Measurements from ENCODE around the gene ZDHHC24. TPM values are rescaled to one million over a fixed set of nuclear protein-coding genes. Genes with fewer than 3 reads are reported as not detected.

The ZDHHC24 gene
- total RNA-seq, 1 donor from 2014 or later = 18.0 TPM

DNA sequence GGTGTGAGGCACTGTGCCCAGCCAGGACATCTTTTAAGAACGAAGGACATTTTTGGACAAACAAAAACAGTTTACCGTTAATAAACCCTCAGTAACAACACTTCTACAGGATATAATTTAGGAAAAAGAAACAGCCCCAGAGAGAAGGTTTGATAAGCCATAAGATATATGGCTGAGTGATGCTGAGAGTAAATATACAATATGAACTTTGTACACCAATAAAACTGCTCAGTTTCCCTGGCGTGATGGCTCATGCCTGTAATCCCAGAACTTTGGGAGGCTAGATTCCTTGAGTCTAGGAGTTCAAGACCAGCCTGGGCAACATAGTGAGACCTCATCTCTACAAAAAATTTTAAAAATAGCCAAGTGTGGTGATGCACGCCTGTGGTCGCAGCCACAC lies 47.3 kb downstream of the ZDHHC24 start:
- Histone ChIP-seq H3K4me3 (no peak overlapping the region), H3K27me3 (no peaks in the 10 kb centered on the region), H3K27ac (no peak overlapping the region), H3K9me3 (no peaks in the 10 kb centered on the region), H3K4me1 (no peaks in the 10 kb centered on the region), H3K36me3 (peaks cover 21 to 30% of the 10 kb centered on the region in 2 donors)
- no peak for TF ChIP-seq CTCF (IDR thresholded peaks at IDR 0.05)
- intact Hi-C loops (cut with DNase I) = no loop called here
- no peak for DNase-seq (ENCODE audit: low spot score in 2 of 2)

DNA sequence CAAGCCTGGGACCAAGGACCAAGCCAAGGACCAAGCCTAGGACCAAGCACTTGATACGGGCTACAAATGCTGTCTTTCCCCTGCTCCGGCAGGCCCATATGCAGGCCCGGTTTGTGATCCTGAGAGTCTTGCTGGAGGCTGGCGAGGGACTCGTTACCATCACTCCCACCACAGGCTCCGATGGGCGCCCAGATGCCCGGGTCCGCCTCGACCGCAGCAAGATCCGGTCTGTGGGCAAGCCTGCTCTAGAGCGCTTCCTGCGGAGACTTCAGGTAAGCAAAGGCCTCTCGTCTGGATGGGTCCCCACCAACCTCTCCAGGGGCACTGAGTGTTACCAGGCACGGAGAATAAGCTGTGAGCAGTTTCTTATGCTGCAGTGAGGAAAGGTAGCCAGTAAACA lies 48.6 kb downstream of the ZDHHC24 start:
- Histone ChIP-seq H3K36me3 (peaks cover 34 to 41% of the 10 kb centered on the region in 2 donors), H3K4me3 (no peak overlapping the region), H3K27me3 (no peaks in the 10 kb centered on the region), H3K27ac (no peak overlapping the region), H3K9me3 (no peaks in the 10 kb centered on the region), H3K4me1 (no peaks in the 10 kb centered on the region)
- no peak for DNase-seq (ENCODE audit: low spot score in 2 of 2)
- intact Hi-C loops (cut with DNase I) = no loop called here
- no peak for TF ChIP-seq CTCF (IDR thresholded peaks at IDR 0.05)

DNA sequence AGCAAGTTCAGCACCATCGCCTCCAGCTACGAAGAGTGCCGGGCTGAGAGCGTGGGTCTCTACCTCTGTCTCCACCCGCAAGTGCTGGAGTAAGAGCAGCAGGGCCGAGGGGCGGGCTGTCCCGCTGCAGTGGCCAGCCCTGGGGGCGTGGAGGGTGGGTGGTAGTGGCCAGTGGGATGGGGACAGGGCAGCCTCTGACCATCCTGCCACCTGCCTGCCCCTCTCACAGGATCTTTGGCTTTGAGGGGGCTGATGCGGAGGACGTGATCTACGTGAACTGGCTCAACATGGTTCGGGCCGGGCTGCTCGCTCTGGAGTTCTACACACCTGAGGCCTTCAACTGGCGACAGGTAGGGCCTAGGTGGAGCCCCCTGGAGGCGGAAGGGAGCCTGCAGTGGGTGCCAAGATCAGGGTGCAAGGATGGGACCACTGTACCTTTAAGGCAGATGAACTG lies 50.4 kb downstream of the ZDHHC24 start:
- H3K27me3 ChIP-seq = no peaks in the 10 kb centered on the region
- H3K4me3 ChIP-seq = no peak overlapping the region
- H3K9me3 ChIP-seq = no peaks in the 10 kb centered on the region
- no peak for DNase-seq (ENCODE audit: low spot score in 2 of 2)
- no peak overlapping the region for H3K27ac ChIP-seq
- H3K36me3 ChIP-seq = peaks cover 41 to 52% of the 10 kb centered on the region in 2 donors
- no peak for TF ChIP-seq CTCF (IDR thresholded peaks at IDR 0.05)
- intact Hi-C loops (cut with DNase I) = no loop called here
- H3K4me1 ChIP-seq = no peaks in the 10 kb centered on the region

GRCh38 chr11:66494935-66495334 lies 50.9 kb downstream of the ZDHHC24 start:
- Histone ChIP-seq H3K4me3 (no peak overlapping the region), H3K9me3 (no peaks in the 10 kb centered on the region), H3K36me3 (peaks cover 36 to 52% of the 10 kb centered on the region in 2 donors), H3K27ac (no peak overlapping the region), H3K4me1 (no peaks in the 10 kb centered on the region), H3K27me3 (no peaks in the 10 kb centered on the region)
- TF ChIP-seq CTCF (IDR thresholded peaks at IDR 0.05) = no peak
- intact Hi-C loops (cut with DNase I) = no loop called here
- no peak for DNase-seq (ENCODE audit: low spot score in 2 of 2)

DNA sequence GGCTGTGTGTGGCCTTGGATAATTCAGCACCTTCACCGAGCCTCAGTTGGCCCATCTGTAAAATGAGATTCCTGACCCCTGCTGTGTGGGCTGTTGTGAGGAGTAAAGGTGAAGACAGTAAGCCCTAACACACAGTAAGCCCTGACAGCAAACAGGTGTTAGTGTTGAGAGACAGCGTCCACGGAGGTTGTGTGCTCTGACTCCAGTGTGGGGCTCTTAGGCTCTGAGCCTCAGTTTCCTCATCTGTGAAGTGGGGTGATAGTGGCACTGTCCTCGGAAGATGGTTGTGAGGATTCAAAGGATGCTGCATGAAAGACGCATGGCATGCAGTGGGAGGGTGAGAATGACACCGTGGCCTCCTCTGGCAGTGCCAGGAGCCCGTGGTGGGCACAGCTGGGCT lies 51.4 kb downstream of the ZDHHC24 start:
- DNase-seq (ENCODE audit: low spot score in 2 of 2) = no peak
- intact Hi-C loops (cut with DNase I) = no loop called here
- TF ChIP-seq CTCF (IDR thresholded peaks at IDR 0.05) = no peak
- no peak overlapping the region for H3K27ac ChIP-seq
- H3K4me1 ChIP-seq = no peaks in the 10 kb centered on the region
- no peaks in the 10 kb centered on the region for H3K9me3 ChIP-seq
- peaks cover 36 to 52% of the 10 kb centered on the region in 2 donors for H3K36me3 ChIP-seq
- no peak overlapping the region for H3K4me3 ChIP-seq
- no peaks in the 10 kb centered on the region for H3K27me3 ChIP-seq

DNA sequence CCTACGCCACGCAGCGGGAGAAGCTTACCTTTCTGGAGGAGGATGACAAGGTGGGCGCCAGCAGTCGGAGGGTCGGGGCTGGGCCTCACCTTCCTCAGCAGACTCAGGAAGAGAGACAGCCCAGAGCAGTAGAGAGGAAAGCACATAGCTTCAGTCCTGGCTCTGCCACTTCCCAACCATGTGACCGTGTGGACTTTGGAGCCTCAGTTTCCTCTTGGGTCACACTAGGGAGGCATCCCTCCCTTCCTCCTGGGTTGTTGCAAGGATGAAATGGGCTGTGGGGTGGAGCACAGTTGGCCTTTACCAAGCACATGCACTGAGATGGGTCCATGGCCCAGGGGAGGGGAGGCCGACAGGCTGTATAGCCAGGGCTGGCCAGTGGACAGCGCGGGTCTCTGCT lies 52.7 kb downstream of the ZDHHC24 start:
- no peak for TF ChIP-seq CTCF (IDR thresholded peaks at IDR 0.05)
- H3K36me3 ChIP-seq = peaks cover 39 to 53% of the 10 kb centered on the region in 2 donors

More for the DNA sequence above, 52.7 kb downstream of the ZDHHC24 start:
- no peaks in the 10 kb centered on the region for H3K9me3 ChIP-seq
- H3K4me1 ChIP-seq = no peaks in the 10 kb centered on the region
- no peak overlapping the region for H3K27ac ChIP-seq
- no peaks in the 10 kb centered on the region for H3K27me3 ChIP-seq
- H3K4me3 ChIP-seq = no peak overlapping the region
- DNase-seq (ENCODE audit: low spot score in 2 of 2) = no peak
- intact Hi-C loops (cut with DNase I) = no loop called here

Data from ascending aorta (tissue), 2 donors.